ENCODE measurements around the gene HNRNPH1. TPM values are rescaled to one million over a fixed set of nuclear protein-coding genes. Genes with fewer than 3 reads are reported as not detected.

HNRNPH1 gene
- total and polyA plus RNA-seq, 2 experiments from 2014 or later = 410 to 715 TPM

GRCh38 chr5:179620293-179620692 is 3.2 kb downstream of the HNRNPH1 start (continued):
- no peak for TF ChIP-seq ETS1 (IDR thresholded peaks at IDR 0.05)
- no peak for TF ChIP-seq CTCF (conservative IDR thresholded peaks at IDR 0.05; ENCODE audit: low read depth in 2 of 2)
- TF ChIP-seq CREB1 (CRISPR knock-in tag; IDR thresholded peaks at IDR 0.05; ENCODE audit: low read depth) = no peak

GRCh38 chr5:179619776-179620175 is 3.7 kb downstream of the HNRNPH1 start:
- Histone ChIP-seq H3K36me3 (ENCODE audit: insufficient read depth) (peaks cover 78% of the 10 kb centered on the region), H3K27ac (ENCODE audit: low read depth) (no peak overlapping the region), H3F3A (replicated peaks; ENCODE audit: low read depth) (peaks cover 65% of the 10 kb centered on the region), H3K27me3 (ENCODE audit: insufficient read depth) (no peaks in the 10 kb centered on the region), H4K20me1 (replicated peaks; ENCODE audit: insufficient read depth) (peaks cover 75% of the 10 kb centered on the region), H3K79me2 (replicated peaks; ENCODE audit: insufficient read depth) (peaks cover 77% of the 10 kb centered on the region), H3K4me1 (ENCODE audit: insufficient read depth) (peaks cover 34% of the 10 kb centered on the region), H3K4me3 (peak overlapping the region; percentile 93), H3K9me2 (ENCODE audit: insufficient read depth) (no peaks in the 10 kb centered on the region), H3K4me2 (peak overlapping the region; percentile 81), H2AFZ (no peak overlapping the region)
- H3K9me3 Mint-ChIP-seq = no peaks in the 10 kb centered on the region; the same call in 1 of the 3 replicates
- H3K27ac Mint-ChIP-seq = no peak overlapping the region
- DNase-seq (ENCODE audit: low spot score) = no peak
- H3K27me3 Mint-ChIP-seq (ENCODE audit: insufficient read depth, low read depth, poor library complexity) = peaks cover 33% of the 10 kb centered on the region
- ATAC-seq = no peak
- H3K4me3 Mint-ChIP-seq = peak overlapping the region; percentile 100
- peaks cover 86% of the 10 kb centered on the region for H3K36me3 Mint-ChIP-seq (ENCODE audit: low read depth)
- H3K4me1 Mint-ChIP-seq = peaks cover 55% of the 10 kb centered on the region
- TF ChIP-seq ZNF114 (CRISPR knock-in tag; IDR thresholded peaks at IDR 0.05) (no peak), ZNF331 (CRISPR knock-in tag; IDR thresholded peaks at IDR 0.05; ENCODE audit: low read depth) (no peak)

- Histone ChIP-seq H3K79me2 (replicated peaks; ENCODE audit: insufficient read depth) (peaks cover 77% of the 10 kb centered on the region), H3K4me2 (peak overlapping the region; percentile 81), H2AFZ (no peak overlapping the region), H3K36me3 (ENCODE audit: insufficient read depth) (peaks cover 85% of the 10 kb centered on the region), H3F3A (replicated peaks; ENCODE audit: low read depth) (peaks cover 68% of the 10 kb centered on the region), H3K4me1 (ENCODE audit: insufficient read depth) (peaks cover 31% of the 10 kb centered on the region), H4K20me1 (replicated peaks; ENCODE audit: insufficient read depth) (peaks cover 82% of the 10 kb centered on the region), H3K9me2 (ENCODE audit: insufficient read depth) (no peaks in the 10 kb centered on the region), H3K4me3 (peak overlapping the region; percentile 93), H3K27me3 (ENCODE audit: insufficient read depth) (no peaks in the 10 kb centered on the region), H3K27ac (ENCODE audit: low read depth) (no peak overlapping the region)
- Mint-ChIP-seq H3K27me3 (ENCODE audit: insufficient read depth, low read depth, poor library complexity) (peaks cover 34% of the 10 kb centered on the region), H3K4me3 (peak overlapping the region; percentile 64), H3K9me3 (no peaks in the 10 kb centered on the region; the same call in 1 of the 3 replicates), H3K27ac (no peak overlapping the region), H3K4me1 (peaks cover 50% of the 10 kb centered on the region), H3K36me3 (ENCODE audit: low read depth) (peaks cover 93% of the 10 kb centered on the region)
- DNase-seq (ENCODE audit: low spot score) (no peak), ATAC-seq (no peak)
- TF ChIP-seq NANOG (IDR thresholded peaks at IDR 0.05; ENCODE audit: borderline replicate concordance) (no peak), CREB1 (CRISPR knock-in tag; IDR thresholded peaks at IDR 0.05; ENCODE audit: low read depth) (no peak), ZNF114 (CRISPR knock-in tag; IDR thresholded peaks at IDR 0.05) (no peak), POLR2AphosphoS5 (IDR thresholded peaks at IDR 0.05; ENCODE audit: low read depth) (no peak), ZNF462 (CRISPR knock-in tag; IDR thresholded peaks at IDR 0.05) (no peak), ETS1 (IDR thresholded peaks at IDR 0.05) (no peak), EZH2 (IDR thresholded peaks at IDR 0.05; ENCODE audit: low read depth, unreplicated experiment) (no peak)
Observed at GRCh38 chr5:179618923-179619554, 4.4 kb downstream of the HNRNPH1 start.

Measured in GM23338 (cell line).